Measurements from ENCODE around the gene GNGT1. TPM values are rescaled to one million over a fixed set of nuclear protein-coding genes. Genes with fewer than 3 reads are reported as not detected.

The GNGT1 gene
- total and polyA plus RNA-seq, 4 donors = not detected

DNA sequence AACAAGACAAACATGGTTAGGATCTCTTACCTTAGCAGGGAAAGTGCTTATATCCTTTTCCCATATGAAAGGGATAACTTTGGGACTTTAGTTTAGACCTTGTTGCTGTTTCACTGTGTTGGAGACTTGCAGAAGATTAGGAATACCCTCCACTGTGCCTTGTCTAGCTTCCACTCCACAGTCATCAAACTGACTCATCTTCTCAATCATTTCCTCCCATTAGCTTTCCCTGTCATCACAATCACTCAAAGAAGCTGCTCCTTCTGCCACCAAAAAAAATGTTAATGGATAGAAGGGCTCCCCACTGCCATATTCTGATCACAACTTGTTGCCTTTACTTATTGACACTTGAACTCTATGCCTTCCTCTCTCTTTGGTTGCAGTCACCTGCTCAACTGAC lies 31.9 kb downstream of the GNGT1 start:
- Histone ChIP-seq H3K9me3 (ENCODE audit: control insufficient read depth in 4 of 4, low read length in 3 of 4) (no peaks in the 10 kb centered on the region), H3K9ac (ENCODE audit: low read depth in 1 of 2, low read length in 2 of 2) (no peak overlapping the region), H3K27ac (ENCODE audit: low read depth in 1 of 2, low read length in 2 of 2) (no peak overlapping the region), H3K4me1 (ENCODE audit: control insufficient read depth in 4 of 4, insufficient read depth in 4 of 4, low read length in 3 of 4) (no peaks in the 10 kb centered on the region), H3K4me3 (ENCODE audit: low read depth in 1 of 3, low read length in 3 of 3) (no peak overlapping the region), H3K27me3 (ENCODE audit: control insufficient read depth in 4 of 4, insufficient read depth in 4 of 4, low read length in 3 of 4) (no peaks in the 10 kb centered on the region), H3K36me3 (ENCODE audit: control insufficient read depth in 4 of 4, insufficient read depth in 3 of 4, low read depth in 1 of 4, low read length in 3 of 4) (no peaks in the 10 kb centered on the region)
- no peak for TF ChIP-seq GABPA (IDR thresholded peaks at IDR 0.05 in 1 of 2, conservative IDR thresholded peaks at IDR 0.05 in 1 of 2)
- TF ChIP-seq RAD21 (IDR thresholded peaks at IDR 0.05) = no peak
- DNase-seq (ENCODE audit: low spot score) = no peak

GRCh38 chr7:93941945-93942344 lies 35.6 kb downstream of the GNGT1 start:
- H3K9ac ChIP-seq (ENCODE audit: low read depth in 1 of 2, low read length in 2 of 2) = no peak overlapping the region
- no peaks in the 10 kb centered on the region for H3K9me3 ChIP-seq (ENCODE audit: control insufficient read depth in 4 of 4, low read length in 3 of 4)
- WGBS = 75% methylated on average over 2 of the region's 2 CpGs
- no peak for DNase-seq (ENCODE audit: low spot score)
- TF ChIP-seq HNF4A (conservative IDR thresholded peaks at IDR 0.05) = no peak
- no peak for TF ChIP-seq JUND (IDR thresholded peaks at IDR 0.05)
- TF ChIP-seq FOXA1 (IDR thresholded peaks at IDR 0.05) = no peak
- TF ChIP-seq NR2F2 (IDR thresholded peaks at IDR 0.05) = no peak
- no peak for TF ChIP-seq HNF4G (IDR thresholded peaks at IDR 0.05)
- no peak for TF ChIP-seq MAX (IDR thresholded peaks at IDR 0.05)
- TF ChIP-seq EGR1 (IDR thresholded peaks at IDR 0.05; ENCODE audit: low read depth in 2 of 2) = no peak
- TF ChIP-seq TAF1 (conservative IDR thresholded peaks at IDR 0.05) = no peak
- no peak for TF ChIP-seq CTCF (IDR thresholded peaks at IDR 0.05; ENCODE audit: low read depth, low read length, missing input control)
- TF ChIP-seq FOXA2 (IDR thresholded peaks at IDR 0.05) = no peak
- TF ChIP-seq, protein P1, sequence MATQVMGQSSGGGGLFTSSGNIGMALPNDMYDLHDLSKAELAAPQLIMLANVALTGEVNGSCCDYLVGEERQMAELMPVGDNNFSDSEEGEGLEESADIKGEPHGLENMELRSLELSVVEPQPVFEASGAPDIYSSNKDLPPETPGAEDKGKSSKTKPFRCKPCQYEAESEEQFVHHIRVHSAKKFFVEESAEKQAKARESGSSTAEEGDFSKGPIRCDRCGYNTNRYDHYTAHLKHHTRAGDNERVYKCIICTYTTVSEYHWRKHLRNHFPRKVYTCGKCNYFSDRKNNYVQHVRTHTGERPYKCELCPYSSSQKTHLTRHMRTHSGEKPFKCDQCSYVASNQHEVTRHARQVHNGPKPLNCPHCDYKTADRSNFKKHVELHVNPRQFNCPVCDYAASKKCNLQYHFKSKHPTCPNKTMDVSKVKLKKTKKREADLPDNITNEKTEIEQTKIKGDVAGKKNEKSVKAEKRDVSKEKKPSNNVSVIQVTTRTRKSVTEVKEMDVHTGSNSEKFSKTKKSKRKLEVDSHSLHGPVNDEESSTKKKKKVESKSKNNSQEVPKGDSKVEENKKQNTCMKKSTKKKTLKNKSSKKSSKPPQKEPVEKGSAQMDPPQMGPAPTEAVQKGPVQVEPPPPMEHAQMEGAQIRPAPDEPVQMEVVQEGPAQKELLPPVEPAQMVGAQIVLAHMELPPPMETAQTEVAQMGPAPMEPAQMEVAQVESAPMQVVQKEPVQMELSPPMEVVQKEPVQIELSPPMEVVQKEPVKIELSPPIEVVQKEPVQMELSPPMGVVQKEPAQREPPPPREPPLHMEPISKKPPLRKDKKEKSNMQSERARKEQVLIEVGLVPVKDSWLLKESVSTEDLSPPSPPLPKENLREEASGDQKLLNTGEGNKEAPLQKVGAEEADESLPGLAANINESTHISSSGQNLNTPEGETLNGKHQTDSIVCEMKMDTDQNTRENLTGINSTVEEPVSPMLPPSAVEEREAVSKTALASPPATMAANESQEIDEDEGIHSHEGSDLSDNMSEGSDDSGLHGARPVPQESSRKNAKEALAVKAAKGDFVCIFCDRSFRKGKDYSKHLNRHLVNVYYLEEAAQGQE (IDR thresholded peaks at IDR 0.05) = no peak
- TF ChIP-seq GABPA (IDR thresholded peaks at IDR 0.05 in 1 of 2, conservative IDR thresholded peaks at IDR 0.05 in 1 of 2) = no peak
- TF ChIP-seq SP1 (IDR thresholded peaks at IDR 0.05) = no peak
- no peaks in the 10 kb centered on the region for H3K27me3 ChIP-seq (ENCODE audit: control insufficient read depth in 4 of 4, insufficient read depth in 4 of 4, low read length in 3 of 4)
- no peak overlapping the region for H3K4me3 ChIP-seq (ENCODE audit: low read depth in 1 of 3, low read length in 3 of 3)
- no peaks in the 10 kb centered on the region for H3K36me3 ChIP-seq (ENCODE audit: control insufficient read depth in 4 of 4, insufficient read depth in 3 of 4, low read depth in 1 of 4, low read length in 3 of 4)
- no peak overlapping the region for H3K27ac ChIP-seq (ENCODE audit: low read depth in 1 of 2, low read length in 2 of 2)
- no peaks in the 10 kb centered on the region for H3K4me1 ChIP-seq (ENCODE audit: control insufficient read depth in 4 of 4, insufficient read depth in 4 of 4, low read length in 3 of 4)

Data from liver (tissue), 9 donors.